Activated naive CD8-positive, alpha-beta T cell treated with anti-CD3 and anti-CD28 coated beads for 36 hours (primary cell): ENCODE results near the gene STK40. TPM values are rescaled to one million over a fixed set of nuclear protein-coding genes. Genes with fewer than 3 reads are reported as not detected.

Source experiments
- DNase-seq: peaks from one replicate; pipeline ENCODE4 v3.0.0; 2021
- H3K27ac Mint-ChIP-seq: one replicate; pipeline ENCODE4 v1.8.0; 2022; ENCODE audit warnings: mild to moderate bottlenecking, moderate library complexity, mixed read lengths
- H3K27me3 Mint-ChIP-seq: one replicate; pipeline ENCODE4 v1.8.0; 2022; ENCODE audit warnings: mild to moderate bottlenecking, mixed read lengths
- H3K36me3 Mint-ChIP-seq: one replicate; pipeline ENCODE4 v1.8.0; 2021; ENCODE audit warnings: mild to moderate bottlenecking, mixed read lengths
- H3K4me1 Mint-ChIP-seq: one replicate; pipeline ENCODE4 v1.8.0; 2021; ENCODE audit warnings: mixed read lengths
- H3K4me3 Mint-ChIP-seq: one replicate; pipeline ENCODE4 v1.8.0; 2022; ENCODE audit warnings: mild to moderate bottlenecking, moderate library complexity, mixed read lengths
- H3K9me3 Mint-ChIP-seq: one replicate; pipeline ENCODE4 v1.8.0; 2022; ENCODE audit warnings: mixed read lengths
- total RNA-seq, 2 experiments: library from RNA; stranded (reverse); gene quantifications; one replicate each; pipeline ENCODE4 v1.2.3, GENCODE V29; 2021

Gene STK40
- total RNA-seq, 2 experiments from 2014 or later = 43.1 to 51.5 TPM

- peak overlapping the region; percentile 89 for H3K4me3 Mint-ChIP-seq
- H3K36me3 Mint-ChIP-seq = peaks cover 21% of the 10 kb centered on the region
- peaks cover 4% of the 10 kb centered on the region for H3K27me3 Mint-ChIP-seq
- no peaks in the 10 kb centered on the region for H3K9me3 Mint-ChIP-seq
- H3K4me1 Mint-ChIP-seq = peaks cover 55% of the 10 kb centered on the region
- peak overlapping the region; percentile 100 for H3K27ac Mint-ChIP-seq
- no peak for DNase-seq
These were observed 1.6 kb upstream of the STK40 start for GRCh38 chr1:36387141-36387949.

- peak overlapping the region; percentile 89 for H3K4me3 Mint-ChIP-seq
- H3K36me3 Mint-ChIP-seq = peaks cover 18% of the 10 kb centered on the region
- peak overlapping the region; percentile 100 for H3K27ac Mint-ChIP-seq
- no peaks in the 10 kb centered on the region for H3K9me3 Mint-ChIP-seq
- peaks cover 4% of the 10 kb centered on the region for H3K27me3 Mint-ChIP-seq
- peaks cover 60% of the 10 kb centered on the region for H3K4me1 Mint-ChIP-seq
- DNase-seq = peak; percentile 90
These were observed 779 bp upstream of the STK40 start for GRCh38 chr1:36386265-36387140.

- peaks cover 68% of the 10 kb centered on the region for H3K4me1 Mint-ChIP-seq
- peak overlapping the region; percentile 78 for H3K27ac Mint-ChIP-seq
- DNase-seq = peak; percentile 35
- H3K9me3 Mint-ChIP-seq = no peaks in the 10 kb centered on the region
- H3K36me3 Mint-ChIP-seq = peaks cover 9% of the 10 kb centered on the region
- H3K4me3 Mint-ChIP-seq = peak overlapping the region; percentile 89
- peaks cover 4% of the 10 kb centered on the region for H3K27me3 Mint-ChIP-seq
These were observed 948 bp downstream of the STK40 start for GRCh38 chr1:36384542-36385409.

GRCh38 chr1:36383240-36383639, 2.5 kb downstream of the STK40 start:
- Mint-ChIP-seq H3K4me3 (peak overlapping the region; percentile 0), H3K9me3 (no peaks in the 10 kb centered on the region), H3K27me3 (peaks cover 4% of the 10 kb centered on the region), H3K4me1 (peaks cover 69% of the 10 kb centered on the region), H3K27ac (no peak overlapping the region), H3K36me3 (peaks cover 8% of the 10 kb centered on the region)
- DNase-seq = no peak

GRCh38 chr1:36382669-36383068, 3.1 kb downstream of the STK40 start:
- H3K9me3 Mint-ChIP-seq = no peaks in the 10 kb centered on the region
- no peak for DNase-seq
- H3K4me3 Mint-ChIP-seq = no peak overlapping the region
- H3K27ac Mint-ChIP-seq = no peak overlapping the region
- peaks cover 4% of the 10 kb centered on the region for H3K27me3 Mint-ChIP-seq
- H3K36me3 Mint-ChIP-seq = peaks cover 7% of the 10 kb centered on the region
- peaks cover 72% of the 10 kb centered on the region for H3K4me1 Mint-ChIP-seq

- H3K4me3 Mint-ChIP-seq = no peak overlapping the region
- peaks cover 4% of the 10 kb centered on the region for H3K27me3 Mint-ChIP-seq
- no peak overlapping the region for H3K27ac Mint-ChIP-seq
- H3K36me3 Mint-ChIP-seq = peaks cover 6% of the 10 kb centered on the region
- H3K4me1 Mint-ChIP-seq = peaks cover 70% of the 10 kb centered on the region
- no peaks in the 10 kb centered on the region for H3K9me3 Mint-ChIP-seq
- no peak for DNase-seq
These were observed 3.5 kb downstream of the STK40 start for GRCh38 chr1:36382231-36382630.

- peak overlapping the region; percentile 10 for H3K27ac Mint-ChIP-seq
These were observed 4.3 kb downstream of the STK40 start for GRCh38 chr1:36381405-36381804.

GRCh38 chr1:36380782-36381181, 4.9 kb downstream of the STK40 start:
- Mint-ChIP-seq H3K4me1 (peaks cover 68% of the 10 kb centered on the region), H3K27me3 (no peaks in the 10 kb centered on the region), H3K4me3 (no peak overlapping the region), H3K9me3 (no peaks in the 10 kb centered on the region), H3K27ac (no peak overlapping the region), H3K36me3 (peaks cover 6% of the 10 kb centered on the region)
- DNase-seq = no peak

More at GRCh38 chr1:36381405-36381804, 4.3 kb downstream of the STK40 start:
- peaks cover 6% of the 10 kb centered on the region for H3K36me3 Mint-ChIP-seq
- no peaks in the 10 kb centered on the region for H3K9me3 Mint-ChIP-seq
- peaks cover 66% of the 10 kb centered on the region for H3K4me1 Mint-ChIP-seq
- no peak overlapping the region for H3K4me3 Mint-ChIP-seq
- H3K27me3 Mint-ChIP-seq = peaks cover 4% of the 10 kb centered on the region
- no peak for DNase-seq

GRCh38 chr1:36380143-36380619, 5.5 kb downstream of the STK40 start:
- Mint-ChIP-seq H3K36me3 (peaks cover 6% of the 10 kb centered on the region), H3K27me3 (no peaks in the 10 kb centered on the region), H3K27ac (no peak overlapping the region)

GRCh38 chr1:36377791-36378492, 7.8 kb downstream of the STK40 start:
- Mint-ChIP-seq H3K4me1 (peaks cover 70% of the 10 kb centered on the region), H3K4me3 (no peak overlapping the region), H3K9me3 (no peaks in the 10 kb centered on the region)

More at GRCh38 chr1:36380143-36380619, 5.5 kb downstream of the STK40 start:
- peaks cover 68% of the 10 kb centered on the region for H3K4me1 Mint-ChIP-seq
- H3K9me3 Mint-ChIP-seq = no peaks in the 10 kb centered on the region
- no peak for DNase-seq
- H3K4me3 Mint-ChIP-seq = no peak overlapping the region

GRCh38 chr1:36372617-36373016, 13.1 kb downstream of the STK40 start:
- H3K27ac Mint-ChIP-seq = peak overlapping the region; percentile 48
- no peaks in the 10 kb centered on the region for H3K9me3 Mint-ChIP-seq
- H3K4me1 Mint-ChIP-seq = peaks cover 61% of the 10 kb centered on the region
- DNase-seq = no peak
- no peak overlapping the region for H3K4me3 Mint-ChIP-seq
- H3K27me3 Mint-ChIP-seq = no peaks in the 10 kb centered on the region
- peaks cover 2% of the 10 kb centered on the region for H3K36me3 Mint-ChIP-seq

More at GRCh38 chr1:36377791-36378492, 7.8 kb downstream of the STK40 start:
- Mint-ChIP-seq H3K27me3 (no peaks in the 10 kb centered on the region), H3K27ac (peak overlapping the region; percentile 60), H3K36me3 (peaks cover 4% of the 10 kb centered on the region)
- no peak for DNase-seq

GRCh38 chr1:36369061-36369861, 16.5 kb downstream of the STK40 start:
- Mint-ChIP-seq H3K9me3 (no peaks in the 10 kb centered on the region), H3K36me3 (peaks cover 4% of the 10 kb centered on the region), H3K27me3 (no peaks in the 10 kb centered on the region), H3K27ac (peak overlapping the region; percentile 65), H3K4me3 (no peak overlapping the region), H3K4me1 (peaks cover 67% of the 10 kb centered on the region)
- peak; percentile 74 for DNase-seq

- Mint-ChIP-seq H3K4me3 (no peak overlapping the region), H3K27me3 (no peaks in the 10 kb centered on the region)
These were observed 17.9 kb downstream of the STK40 start for GRCh38 chr1:36367798-36368197.

More at GRCh38 chr1:36367798-36368197, 17.9 kb downstream of the STK40 start:
- peak overlapping the region; percentile 87 for H3K27ac Mint-ChIP-seq
- peaks cover 4% of the 10 kb centered on the region for H3K36me3 Mint-ChIP-seq
- no peaks in the 10 kb centered on the region for H3K9me3 Mint-ChIP-seq
- peaks cover 53% of the 10 kb centered on the region for H3K4me1 Mint-ChIP-seq
- no peak for DNase-seq
